Activated CD4-positive, alpha-beta T cell treated with anti-CD3 and anti-CD28 coated beads, Interleukin-2, Interleukin-4, amounts not matched to agents 100 ng/mL and 50 ng/mL, durations not matched to agents 16 hours and 8 hours (primary cell): ENCODE results near the gene NHERF2.

Experiments
- DNase-seq: peaks from one replicate; pipeline ENCODE4 v3.0.0-alpha.2; 2020; ENCODE audit warnings: low spot score

The NHERF2 gene

DNA sequence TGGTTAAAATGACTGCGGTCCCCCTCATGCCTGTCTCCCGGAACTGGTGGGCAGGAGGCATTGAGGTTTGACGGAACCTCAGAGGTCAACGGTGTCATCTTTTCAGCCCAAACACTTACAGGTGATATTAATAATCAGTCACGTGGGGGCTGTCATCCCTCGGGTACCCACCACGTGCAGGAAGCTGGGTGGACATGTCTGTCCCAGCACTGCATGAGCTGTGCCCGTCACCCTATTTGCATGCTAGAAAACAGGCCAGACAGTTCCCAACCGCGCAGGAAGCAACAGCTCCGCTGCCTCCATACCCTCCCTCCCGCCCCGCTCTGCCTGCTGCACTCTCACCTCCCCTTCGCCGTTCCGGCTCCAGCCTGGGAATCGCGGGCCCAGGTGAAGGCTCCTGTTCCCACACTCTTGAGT lies 35.6 kb upstream of the NHERF2 start:
- no peak for DNase-seq

DNA sequence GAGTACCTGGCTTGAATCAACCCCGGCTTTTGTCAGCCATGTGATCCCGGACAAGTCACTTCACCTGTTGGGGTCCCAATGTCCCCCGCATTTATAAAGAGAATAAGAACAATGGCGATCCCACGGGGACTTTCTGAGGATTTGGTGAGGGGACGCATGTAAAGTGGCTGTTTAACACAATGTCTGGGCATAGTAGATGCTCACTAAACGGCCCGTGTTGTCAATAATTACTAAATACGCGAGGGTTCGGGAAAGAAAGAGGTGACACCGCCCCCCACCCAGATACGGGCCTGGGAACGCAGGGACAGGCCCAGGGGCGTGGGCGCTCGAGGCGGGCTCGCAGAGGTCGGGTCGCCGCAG lies 35.1 kb upstream of the NHERF2 start:
- DNase-seq = no peak

DNA sequence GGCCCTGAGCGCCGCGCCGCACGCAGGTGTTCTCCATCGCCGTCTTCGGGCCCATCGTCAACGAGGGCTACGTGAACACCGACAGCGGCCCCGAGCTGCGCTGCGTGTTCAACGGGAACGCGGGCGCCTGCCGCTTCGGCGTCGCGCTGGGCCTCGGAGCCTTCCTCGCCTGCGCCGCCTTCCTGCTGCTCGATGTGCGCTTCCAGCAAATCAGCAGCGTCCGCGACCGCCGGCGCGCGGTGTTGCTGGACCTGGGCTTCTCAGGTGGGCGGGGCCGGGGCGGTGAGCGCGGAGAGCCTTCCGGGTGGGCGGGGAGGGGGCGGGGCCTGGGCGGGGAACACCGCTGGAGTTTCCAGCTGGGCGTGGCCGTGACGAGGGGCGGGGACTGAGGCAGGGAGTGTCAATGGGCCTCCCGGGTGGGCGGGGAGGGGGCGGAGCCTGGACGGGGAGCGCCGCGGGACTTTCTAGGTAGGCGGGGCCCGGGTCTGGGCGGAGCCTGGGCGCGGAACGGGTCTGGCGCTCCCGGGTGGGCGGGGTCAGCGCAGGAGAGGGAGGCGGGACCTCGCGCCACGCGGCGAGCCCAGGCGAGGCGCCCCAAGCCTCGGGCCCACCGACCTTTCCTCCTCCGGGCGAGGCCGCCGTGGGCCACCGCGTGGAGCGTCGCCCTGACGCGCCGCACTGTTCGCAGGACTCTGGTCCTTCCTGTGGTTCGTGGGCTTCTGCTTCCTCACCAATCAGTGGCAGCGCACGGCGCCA lies 34.6 kb upstream of the NHERF2 start:
- DNase-seq = peak; percentile 98

DNA sequence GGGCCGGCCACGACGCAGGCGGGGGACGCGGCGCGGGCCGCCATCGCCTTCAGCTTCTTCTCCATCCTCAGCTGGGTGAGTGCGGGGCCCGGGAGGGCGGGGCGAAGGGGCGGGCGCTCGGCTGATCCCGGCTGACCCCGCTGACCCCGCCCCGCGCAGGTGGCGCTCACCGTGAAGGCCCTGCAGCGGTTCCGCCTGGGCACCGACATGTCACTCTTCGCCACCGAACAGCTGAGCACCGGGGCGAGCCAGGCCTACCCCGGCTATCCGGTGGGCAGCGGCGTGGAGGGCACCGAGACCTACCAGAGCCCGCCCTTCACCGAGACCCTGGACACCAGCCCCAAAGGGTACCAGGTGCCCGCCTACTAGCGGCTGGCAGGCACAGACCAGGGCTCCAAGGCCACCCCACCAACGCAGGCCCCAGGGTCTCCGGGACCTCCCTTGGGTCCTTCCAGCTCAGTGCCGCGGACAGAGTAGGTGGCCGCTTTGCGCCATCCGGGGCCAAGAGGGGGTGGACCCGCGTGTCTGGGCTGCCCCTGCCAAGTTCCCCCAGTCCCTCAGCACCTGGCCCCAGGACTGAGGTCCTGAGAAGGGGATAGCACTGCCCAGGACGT lies 33.9 kb upstream of the NHERF2 start:
- DNase-seq = no peak

DNA sequence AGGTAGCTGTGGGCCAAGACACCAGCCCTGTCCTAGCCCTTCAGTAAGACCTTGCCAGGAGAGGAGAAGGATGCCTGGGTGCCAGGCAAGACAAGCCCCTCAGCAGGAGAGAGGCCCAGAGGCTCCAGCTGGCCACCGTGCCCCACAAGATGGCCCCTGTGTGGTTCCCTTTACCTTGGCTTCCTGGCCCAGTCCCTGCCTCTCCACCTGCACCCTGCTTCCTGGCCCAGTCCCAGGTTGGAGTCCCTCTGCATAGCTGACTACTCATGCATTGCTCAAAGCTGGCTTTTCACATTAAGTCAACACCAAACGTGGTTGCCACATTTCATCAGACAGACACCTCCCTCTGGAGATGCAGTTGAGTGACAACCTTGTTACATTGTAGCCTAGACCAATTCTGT lies 33.0 kb upstream of the NHERF2 start:
- DNase-seq = peak; percentile 62

DNA sequence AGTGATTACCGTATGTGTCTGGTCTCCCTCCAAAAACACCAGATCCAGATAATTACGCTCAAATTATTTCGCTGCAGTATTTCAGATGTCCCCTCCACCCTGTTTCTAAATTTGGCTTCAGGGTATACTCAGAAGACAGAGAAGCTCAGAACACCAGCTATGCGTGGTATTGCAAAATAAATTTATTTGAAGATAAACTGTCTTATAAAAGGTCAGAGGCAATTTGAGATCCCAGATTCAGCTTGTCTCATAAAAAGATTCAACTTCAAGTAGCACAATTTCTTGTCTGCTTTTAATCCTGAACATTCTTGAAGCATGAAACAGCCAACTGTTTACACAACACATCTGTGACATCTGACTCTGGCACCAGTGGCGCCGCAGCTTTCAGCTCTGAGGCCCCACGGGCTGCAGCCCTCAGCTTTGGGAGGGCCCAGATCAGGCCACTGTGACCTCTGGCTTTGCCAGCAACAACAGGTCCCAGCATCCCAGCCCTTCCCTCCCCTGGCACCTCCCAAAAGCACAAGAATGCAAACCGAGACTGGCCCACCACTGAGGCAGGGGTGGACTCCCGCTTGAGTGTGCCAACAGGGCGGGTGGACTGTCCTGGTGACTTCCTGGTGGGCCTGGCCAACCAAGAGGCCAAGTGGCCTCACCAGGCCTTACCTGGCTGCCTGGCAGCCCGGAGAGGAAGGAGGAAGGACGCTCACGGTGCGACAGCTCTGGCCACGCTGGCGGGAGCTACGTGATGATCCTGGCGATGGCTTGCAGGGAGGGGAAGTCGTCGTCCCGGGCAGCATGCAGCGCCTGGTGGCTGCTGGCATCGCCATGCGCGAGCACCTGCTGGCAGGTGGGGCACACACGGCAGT lies 29.0 kb upstream of the NHERF2 start:
- DNase-seq = no peak

DNA sequence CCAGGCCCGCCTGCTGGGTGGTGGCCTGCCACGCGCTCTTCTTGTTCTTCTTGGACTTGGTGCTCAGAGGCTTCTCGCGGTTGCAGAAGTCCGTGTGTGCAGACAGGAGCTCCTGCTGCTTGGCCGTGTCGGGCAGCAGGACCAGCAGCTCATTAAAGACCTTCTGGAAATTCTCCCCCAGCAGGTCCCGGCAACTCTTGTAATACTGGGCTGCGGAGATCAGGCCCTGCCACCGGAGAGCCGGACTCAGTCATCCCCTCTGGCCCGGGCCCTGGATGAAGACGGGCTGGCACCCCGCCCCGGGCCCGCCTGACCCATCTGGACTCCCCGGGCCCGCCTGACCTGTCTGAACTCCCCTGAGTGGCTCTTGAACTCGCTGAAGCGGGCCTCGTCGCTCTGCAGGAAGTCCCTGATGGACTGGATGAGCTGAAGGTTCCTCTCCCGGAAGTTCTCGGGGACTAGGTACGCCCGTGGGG lies 28.3 kb upstream of the NHERF2 start:
- DNase-seq = no peak

DNA sequence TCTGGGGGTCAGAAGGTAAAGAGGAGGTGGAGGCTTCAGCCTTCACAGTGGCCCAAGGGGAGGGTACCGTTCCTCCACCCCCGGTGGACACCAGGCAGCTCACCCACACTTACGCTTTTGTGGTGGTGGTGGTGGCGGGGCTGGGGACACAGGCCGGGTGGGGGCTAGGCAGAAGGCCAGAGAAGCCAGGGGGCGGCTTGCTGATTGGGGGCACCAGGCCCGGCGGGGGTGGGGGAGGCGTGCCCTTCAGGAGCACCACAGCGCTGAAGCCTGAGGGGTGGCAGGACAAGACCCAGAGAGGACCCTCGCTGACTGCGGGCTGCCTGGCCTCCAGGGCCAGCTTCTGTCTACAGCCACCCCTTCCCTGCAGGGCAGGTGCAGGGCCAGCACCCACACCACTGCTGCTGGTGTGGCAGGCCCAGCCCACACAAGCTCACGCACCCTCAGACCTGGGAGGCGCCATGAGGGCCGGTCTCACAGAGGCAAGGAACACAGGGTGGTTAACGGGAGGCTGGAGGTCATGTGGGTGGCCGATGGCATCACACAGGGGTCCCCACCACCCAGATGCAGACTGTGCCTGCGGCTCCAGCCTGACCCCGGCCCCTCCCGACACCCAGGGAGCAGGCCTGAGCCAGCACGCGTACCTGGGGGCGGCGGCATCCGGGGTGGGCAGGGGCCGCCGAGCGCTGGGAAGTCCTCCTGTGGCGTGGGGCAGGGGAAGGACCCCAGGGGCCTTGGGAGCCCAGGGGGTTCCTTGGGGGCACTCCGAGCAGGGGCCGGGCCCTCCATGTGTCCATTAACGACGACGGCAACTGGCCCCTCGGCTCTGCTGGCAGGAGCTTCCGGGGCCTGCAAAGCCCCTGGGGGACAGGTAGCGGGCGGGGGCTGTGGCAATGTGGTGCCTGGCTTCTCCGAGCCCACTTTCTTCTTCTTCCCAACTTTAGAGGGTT lies 27.6 kb upstream of the NHERF2 start:
- DNase-seq = no peak

DNA sequence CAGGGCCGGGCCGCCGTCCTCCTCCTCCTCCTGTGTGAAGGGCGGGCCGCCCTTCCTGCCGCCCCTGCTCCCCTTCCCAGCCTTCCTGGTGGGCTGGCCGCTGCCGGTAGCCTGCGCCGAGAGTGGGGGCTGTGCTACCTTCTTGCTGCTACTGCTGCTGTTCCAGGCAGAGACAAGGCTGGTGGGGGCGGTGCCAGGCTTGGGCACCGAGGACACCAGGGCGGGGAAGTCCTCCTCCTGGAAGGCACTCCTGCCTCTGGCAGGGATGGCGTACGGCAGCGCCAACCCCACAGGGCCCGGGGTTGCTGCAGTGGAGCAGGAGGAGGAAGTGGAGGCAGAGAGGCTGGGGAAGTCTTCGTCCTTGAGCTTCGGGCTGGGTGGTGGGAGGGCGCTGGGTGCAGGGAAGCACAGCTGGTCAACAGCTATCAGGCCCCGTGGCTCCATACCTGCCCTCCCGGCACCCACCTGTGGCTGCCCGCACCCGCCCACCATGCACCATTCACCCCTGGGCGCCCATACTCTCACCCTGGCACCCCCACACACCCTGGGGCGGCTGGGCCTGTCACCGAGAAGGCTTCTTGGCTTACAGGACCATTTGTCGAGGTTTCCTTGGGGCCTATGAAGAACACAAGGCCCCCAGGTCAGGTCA lies 26.7 kb upstream of the NHERF2 start:
- no peak for DNase-seq

DNA sequence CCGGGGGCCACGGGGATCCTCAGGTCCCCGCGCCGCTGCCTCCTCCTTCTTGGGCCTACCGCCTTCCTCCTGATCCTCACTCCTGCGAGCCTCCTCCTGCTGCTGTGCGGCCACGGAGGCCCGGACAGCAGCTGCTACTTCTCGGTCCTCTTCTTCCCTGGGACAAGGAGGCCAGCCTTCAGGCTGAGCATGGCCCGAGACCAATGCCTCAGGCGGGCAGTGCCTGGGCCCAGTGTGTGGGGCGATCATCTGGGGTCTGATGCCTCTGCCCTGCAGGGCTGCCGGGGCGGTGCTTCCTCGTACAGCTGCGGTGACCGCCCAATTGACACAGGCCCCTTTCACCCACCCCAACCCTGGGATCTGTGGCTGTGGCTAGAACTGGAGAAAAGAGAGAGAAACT lies 25.7 kb upstream of the NHERF2 start:
- no peak for DNase-seq

DNA sequence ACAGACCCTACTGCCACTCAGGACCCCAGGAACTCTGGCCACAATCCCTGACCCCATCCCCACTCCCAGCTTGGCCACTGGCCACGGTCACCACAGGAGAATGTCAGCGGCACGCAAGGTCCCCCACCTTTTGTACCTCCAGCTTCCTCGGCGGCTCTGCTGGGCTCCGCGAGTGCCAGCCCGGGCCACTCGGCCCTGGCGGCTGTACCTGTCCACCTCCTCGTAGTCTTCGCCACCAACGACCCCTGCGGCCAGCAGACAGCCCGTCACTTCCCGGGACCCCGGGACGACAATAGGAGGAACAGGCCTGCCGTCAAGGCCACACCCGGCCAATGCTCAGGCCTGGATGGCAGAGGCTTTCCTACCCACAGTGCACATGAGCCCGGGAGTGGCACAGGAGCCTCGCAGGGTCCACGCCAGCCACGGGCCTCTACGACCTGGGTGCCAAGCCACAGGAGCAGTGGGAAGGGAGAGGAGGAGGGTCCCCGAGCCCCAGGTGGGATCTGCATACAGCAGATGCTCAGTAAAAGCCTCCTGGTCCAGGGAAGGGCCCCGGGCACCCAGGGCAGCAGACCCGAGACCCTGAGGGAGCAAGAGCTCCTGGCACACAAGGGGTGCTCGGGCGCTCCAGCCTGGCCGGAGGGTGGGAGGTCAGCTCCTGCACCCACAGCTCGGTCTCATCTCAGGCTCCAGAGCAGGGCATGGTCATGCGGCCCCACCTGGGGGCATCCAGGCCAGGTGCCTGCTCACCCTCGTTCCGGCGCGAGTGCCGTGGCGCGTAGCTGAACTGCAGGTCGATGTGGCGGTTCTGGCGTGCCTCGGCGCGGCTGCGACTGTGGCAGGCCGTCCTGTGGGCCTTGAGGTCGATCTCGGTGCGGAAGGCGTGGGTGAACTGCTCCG lies 25.0 kb upstream of the NHERF2 start:
- DNase-seq = no peak

DNA sequence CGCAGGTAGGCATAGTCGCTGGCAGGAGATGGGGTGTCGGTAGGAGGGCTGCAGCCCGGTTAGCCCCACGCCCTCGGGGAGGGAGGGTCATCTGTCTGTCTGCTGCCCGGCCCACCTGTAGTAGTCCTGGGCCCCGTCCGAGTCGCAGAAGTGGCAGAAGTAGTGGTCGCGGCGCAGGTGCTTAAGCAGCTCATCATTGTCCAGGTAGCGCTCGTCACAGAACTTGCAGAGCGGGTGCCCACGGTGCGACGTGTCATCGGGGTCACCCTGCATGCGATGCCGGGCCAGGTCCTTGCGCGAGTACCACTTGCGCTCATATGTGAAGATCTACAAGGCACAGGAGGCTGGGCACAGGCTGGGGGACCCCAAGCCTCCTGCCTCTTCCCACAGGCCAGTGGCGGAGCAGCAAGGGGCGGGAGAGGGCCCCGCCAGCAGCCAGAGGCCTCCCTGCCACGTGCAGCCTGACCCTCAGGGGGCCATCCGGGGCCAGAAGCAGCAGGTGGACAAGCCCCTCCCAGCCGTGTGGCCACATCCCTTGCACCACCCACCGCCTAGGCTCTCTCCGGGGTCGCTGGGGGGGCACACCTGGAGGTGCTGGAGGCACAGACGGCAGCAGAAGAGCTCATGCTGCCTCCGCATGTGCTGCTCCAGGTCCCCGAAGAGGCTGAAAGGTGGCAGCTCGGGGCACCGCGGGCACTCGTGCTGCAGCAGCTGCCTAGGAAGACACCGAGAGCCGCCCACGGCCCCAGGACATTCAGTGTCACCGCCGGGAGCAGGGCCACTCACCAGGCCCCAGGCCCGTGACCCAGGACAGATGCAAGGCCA lies 24.1 kb upstream of the NHERF2 start:
- no peak for DNase-seq

DNA sequence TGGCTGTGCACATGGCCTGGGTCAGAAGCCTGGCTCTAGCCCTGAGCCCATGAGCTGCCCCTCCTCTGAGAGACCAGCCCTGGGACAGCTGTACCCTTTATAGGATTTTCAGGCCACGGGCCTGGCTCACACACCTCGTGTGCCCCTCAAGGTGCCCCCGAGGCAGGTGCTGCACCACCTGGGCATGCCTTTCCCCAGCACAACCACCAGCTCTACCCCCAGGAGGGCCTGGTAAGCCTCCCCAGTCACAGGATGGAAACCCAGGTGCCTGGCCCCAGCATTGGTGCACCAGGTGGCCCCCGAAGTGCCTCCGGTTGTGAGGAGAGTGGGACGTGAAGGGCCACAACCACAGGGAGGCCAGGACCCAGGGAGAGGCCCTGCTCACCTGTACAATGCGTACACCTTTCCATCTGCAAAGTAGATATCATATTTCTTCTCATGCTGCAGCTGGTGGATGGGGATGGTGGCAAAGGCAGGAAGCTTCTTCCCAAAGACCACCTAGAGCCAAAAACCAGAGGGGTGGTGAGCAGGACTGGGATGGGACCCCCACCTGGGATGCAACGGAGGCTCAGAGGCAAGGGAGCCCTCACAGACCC lies 23.4 kb upstream of the NHERF2 start:
- no peak for DNase-seq

DNA sequence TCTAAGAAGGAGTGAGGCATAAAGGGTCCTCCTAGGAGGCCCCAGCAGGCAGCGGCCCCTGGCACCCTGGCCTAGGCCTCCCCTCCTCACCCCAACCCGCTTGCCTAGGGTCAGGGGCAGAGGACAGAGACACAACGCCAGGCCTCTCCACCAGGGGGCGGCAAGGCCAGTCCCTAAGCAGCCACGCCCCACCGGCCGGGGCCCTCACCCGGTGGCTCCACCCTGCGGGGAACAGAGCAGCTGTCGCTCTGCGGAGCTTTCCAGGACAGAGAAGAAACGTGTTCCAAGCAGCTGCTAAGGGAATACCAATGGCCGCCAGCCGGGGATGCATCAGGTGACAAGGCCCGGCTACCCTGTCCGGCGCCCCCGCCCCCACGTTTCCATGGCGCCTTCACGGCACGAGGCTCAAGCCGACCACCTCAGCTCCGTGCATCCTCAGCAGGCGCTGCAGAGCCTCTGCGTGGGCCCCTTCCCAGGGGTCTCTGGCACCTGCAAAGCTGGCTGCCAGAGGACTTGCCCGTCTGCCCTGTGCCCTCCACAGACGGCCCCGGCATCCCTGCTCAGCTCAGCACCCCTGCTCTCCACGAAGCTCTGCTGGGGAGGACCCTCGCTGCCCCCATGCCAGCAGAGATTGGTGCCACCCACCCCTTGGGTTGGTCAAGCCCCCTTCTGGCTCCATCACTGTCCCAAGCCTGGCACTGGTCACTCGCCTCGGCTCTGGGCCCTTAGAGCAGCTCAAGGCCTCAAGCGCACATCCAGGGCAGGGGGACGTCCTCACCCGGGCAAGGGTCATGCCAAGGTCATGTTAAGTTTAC lies 22.7 kb upstream of the NHERF2 start:
- DNase-seq = peak; percentile 90

DNA sequence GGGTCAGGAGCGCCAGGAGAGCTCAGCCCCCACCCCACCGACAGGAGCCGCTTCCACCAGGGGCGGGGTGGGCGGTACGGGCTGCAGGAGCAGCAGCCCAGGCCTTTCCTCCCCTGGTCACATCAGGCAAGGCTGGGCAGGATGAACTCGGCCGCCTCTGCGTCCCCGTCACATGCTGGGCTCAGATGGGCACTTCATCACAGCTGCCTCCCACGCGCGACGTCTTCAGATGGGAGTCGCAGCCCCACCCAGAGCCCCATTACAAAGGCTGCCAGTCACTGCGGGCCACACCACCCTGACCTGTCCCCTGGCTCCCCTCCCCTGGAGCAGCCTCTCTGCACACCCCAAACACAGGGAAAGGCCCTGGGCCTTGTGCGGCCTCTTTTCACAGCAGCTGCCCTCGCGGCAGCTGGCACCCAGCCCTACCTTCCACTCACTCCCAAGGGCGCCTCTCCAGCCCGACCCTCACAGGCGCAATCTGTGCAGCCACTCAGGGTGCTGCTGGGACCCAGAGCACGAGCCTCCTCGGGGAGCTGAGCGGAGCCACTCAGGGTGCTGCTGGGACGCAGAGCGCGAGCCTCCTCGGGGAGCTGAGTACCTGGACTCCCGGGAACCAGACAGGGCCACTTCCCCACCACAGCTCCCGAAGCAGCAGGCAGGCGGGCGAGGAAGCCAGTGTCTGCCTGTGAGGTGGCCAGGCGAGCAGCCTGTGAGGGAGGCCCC lies 21.7 kb upstream of the NHERF2 start:
- no peak for DNase-seq

DNA sequence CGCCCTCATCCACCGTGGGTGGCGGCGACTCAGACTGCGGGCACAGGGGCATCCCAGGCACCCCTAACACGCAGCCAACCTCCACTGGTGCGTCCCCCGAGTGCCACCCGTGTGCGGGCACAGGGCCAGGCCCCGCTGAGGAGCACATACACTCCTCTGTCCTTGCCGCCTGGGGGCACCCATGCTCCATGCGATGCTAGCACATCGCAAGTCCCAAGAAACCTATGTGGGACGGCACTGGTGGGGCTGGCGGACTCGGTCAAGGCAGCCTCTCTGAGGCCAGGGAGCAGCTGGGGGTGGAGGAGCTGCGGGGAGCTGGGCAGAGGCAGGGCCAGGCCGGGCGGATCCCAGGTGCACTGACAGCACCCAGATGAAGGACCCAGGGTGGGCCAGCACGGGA lies 21.1 kb upstream of the NHERF2 start:
- no peak for DNase-seq

DNA sequence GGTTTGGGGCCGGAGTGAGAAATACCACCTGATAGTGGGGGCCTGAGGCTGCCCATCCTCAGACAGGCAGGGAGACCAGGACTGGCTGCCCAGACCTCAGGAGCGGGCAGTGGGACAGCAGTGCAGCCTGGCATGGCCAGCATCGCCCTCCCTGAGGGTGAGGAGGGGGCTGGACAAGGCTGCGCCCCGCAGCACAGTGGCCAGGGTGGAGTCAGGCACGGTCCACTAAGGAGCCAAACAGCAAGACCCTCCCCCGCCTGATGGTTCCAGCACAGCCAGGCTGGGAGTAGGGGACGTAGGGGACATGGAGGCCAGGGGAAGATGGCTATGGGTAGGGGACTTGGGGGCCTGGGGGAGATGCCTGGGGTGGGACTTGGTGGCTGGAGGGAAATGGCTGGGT lies 20.4 kb upstream of the NHERF2 start:
- DNase-seq = no peak
